T follicular helper cell (primary cell): Measurements from ENCODE around the gene PEMT.

Experiments used
- DNase-seq: peaks from one replicate; pipeline ENCODE4 v3.0.0-alpha.2; 2020; ENCODE audit warnings: low read depth

PEMT gene

GRCh38 chr17:17553217-17554195 lies 38.0 kb downstream of the PEMT start:
- no peak for DNase-seq

GRCh38 chr17:17552351-17553216 lies 38.9 kb downstream of the PEMT start:
- DNase-seq = no peak

GRCh38 chr17:17551361-17551760 lies 40.1 kb downstream of the PEMT start:
- no peak for DNase-seq

- no peak for DNase-seq
These were observed 41.7 kb downstream of the PEMT start for GRCh38 chr17:17549732-17550366.

- DNase-seq = no peak
These were observed 43.5 kb downstream of the PEMT start for GRCh38 chr17:17548044-17548443.

GRCh38 chr17:17547210-17547764 lies 44.2 kb downstream of the PEMT start:
- no peak for DNase-seq

GRCh38 chr17:17546399-17547185 lies 44.9 kb downstream of the PEMT start:
- no peak for DNase-seq

- DNase-seq = no peak
These were observed 45.5 kb downstream of the PEMT start for GRCh38 chr17:17545984-17546383.

- no peak for DNase-seq
These were observed 46.3 kb downstream of the PEMT start for GRCh38 chr17:17545031-17545820.

- no peak for DNase-seq
These were observed 48.4 kb downstream of the PEMT start for GRCh38 chr17:17542906-17543635.

- DNase-seq = no peak
These were observed 49.9 kb downstream of the PEMT start for GRCh38 chr17:17541640-17542001.

GRCh38 chr17:17540935-17541639 lies 50.4 kb downstream of the PEMT start:
- no peak for DNase-seq

GRCh38 chr17:17540278-17540906 lies 51.1 kb downstream of the PEMT start:
- no peak for DNase-seq

- no peak for DNase-seq
These were observed 51.9 kb downstream of the PEMT start for GRCh38 chr17:17539591-17539990.

- DNase-seq = no peak
These were observed 52.8 kb downstream of the PEMT start for GRCh38 chr17:17538417-17539391.

GRCh38 chr17:17537311-17538099 lies 54.0 kb downstream of the PEMT start:
- no peak for DNase-seq
